Putamen (tissue), 1 donor: ENCODE results near the gene PDZRN4.

Source experiments
- DNase-seq: peaks from one replicate; pipeline ENCODE4 v3.0.0-alpha.2; 2016; ENCODE audit warnings: low spot score

PDZRN4 gene

GRCh38 chr12:41459111-41459905, 271.2 kb downstream of the PDZRN4 start:
- no peak for DNase-seq

GRCh38 chr12:41459906-41460214, 271.7 kb downstream of the PDZRN4 start:
- no peak for DNase-seq

- DNase-seq: peak; percentile 38
Measured at GRCh38 chr12:41460906-41461305, 272.8 kb downstream of the PDZRN4 start.

GRCh38 chr12:41462312-41462711, 274.2 kb downstream of the PDZRN4 start:
- no peak for DNase-seq

DNA sequence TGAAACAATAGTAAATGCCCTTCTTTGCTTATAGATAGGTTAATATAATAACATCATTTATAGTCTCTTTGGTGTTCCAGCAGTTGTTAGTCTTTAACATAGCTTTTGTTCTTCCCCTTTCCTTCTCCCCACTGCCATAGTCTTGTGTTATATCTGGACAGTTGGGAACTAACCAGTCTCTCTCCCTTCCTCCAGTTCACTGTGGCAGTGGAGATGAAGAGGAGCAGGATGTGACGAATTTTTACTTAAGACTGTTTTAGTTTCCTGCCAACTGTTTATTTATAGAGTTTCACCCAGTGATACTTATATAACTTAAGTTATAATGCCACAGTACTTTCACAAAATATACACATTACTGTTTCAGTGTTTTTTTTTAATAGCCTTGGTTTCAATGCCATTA, 277.4 kb downstream of the PDZRN4 start:
- no peak for DNase-seq

DNA sequence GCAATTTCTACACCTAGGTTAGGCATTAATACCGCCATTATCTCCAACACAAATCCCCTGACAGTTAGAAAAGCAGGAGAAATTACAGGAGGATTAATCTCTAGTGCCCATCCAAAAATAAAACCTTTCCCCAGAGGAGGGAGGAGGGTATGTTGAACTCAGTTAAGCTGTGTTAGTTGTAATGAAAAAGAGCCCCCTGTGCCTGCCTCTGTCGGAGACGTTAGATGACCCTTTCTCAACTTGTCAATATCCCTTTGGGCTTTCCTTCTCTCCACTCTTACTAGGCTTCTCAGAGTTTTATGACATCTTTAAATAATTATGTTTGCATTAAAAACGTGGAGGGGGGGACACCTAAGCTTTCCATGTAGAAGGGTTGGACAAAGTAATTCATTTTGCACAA, 278.2 kb downstream of the PDZRN4 start:
- DNase-seq: no peak

DNA sequence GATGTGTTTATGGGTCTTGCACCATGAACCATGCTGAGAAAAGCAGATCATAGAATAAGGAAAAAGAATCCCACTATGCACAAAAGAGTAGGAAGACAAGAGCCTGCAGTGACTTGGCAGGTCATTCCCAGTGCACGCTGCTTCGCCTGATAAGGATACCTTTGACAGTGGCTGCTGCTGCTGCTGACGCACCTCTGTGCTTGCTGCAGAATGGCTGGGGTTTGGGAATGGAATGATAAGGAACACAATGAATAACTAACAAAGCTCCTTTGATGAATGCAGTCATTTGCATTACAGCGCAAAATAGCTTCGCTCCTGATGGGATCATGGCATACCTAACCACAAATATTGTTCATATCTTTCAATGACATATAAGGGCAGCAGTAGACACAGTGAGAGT, 278.7 kb downstream of the PDZRN4 start:
- no peak for DNase-seq

GRCh38 chr12:41467591-41468325, 279.6 kb downstream of the PDZRN4 start:
- no peak for DNase-seq

DNA sequence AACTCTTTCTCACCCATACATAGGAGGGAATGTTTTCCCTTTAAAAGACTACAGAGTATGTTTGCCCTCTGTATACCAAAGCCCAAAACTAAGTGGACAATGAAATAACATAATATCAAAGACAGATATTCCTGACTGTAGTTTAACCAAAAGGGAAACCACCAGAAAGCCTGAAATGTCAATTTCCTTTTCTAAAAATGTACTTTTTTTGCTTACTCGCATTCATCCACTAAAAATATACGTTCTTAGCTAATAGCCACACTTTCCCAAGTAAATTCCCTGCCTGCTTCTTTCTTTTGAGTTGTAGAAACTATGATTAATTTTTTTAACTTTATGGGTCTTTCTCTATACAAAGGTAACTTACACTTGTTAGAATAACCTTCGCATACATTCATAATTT, 280.2 kb downstream of the PDZRN4 start:
- no peak for DNase-seq

DNA sequence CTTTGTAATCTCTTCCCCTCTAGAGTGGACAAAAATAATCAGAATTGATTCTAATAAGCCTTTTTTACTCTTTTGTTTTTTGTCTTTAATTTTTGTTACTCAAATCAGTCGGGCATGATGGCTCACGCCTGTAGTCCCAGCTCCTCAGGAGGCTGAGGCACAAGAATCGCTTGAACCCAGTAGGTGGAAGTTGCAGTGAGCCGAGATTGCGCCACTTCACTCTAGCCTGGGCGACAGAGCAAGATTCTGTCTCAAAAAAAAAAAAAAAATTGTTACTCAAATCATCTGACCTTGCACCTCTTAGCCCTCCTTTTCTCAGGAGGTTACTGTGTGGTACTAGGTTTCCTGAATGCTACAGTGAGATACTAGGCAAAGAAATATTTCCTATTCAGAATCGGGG, 280.6 kb downstream of the PDZRN4 start:
- no peak for DNase-seq

- DNase-seq: no peak
Measured at GRCh38 chr12:41473441-41473840, 285.3 kb downstream of the PDZRN4 start.

DNA sequence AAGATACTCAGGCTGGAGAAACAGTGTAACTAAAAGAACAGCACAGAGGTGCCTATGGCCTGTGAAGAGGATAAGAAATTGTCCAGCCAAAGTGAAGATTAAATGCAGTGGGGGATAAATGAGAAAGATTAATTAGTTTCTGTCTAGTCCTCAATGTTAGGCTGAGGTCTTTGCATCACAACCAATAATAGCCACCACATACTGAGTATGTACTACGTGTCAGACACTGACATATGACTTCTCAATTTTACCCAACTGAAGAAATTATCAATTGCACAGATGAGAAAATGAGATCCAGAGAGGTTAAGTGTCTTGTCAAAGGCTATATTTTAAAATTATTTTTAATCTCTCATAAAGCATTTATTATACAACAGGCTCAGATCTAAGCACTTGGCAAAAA, 285.9 kb downstream of the PDZRN4 start:
- DNase-seq: no peak

GRCh38 chr12:41476499-41477439, 288.6 kb downstream of the PDZRN4 start:
- peak; percentile 18 for DNase-seq

GRCh38 chr12:41479426-41479825, 291.3 kb downstream of the PDZRN4 start:
- DNase-seq: no peak

DNA sequence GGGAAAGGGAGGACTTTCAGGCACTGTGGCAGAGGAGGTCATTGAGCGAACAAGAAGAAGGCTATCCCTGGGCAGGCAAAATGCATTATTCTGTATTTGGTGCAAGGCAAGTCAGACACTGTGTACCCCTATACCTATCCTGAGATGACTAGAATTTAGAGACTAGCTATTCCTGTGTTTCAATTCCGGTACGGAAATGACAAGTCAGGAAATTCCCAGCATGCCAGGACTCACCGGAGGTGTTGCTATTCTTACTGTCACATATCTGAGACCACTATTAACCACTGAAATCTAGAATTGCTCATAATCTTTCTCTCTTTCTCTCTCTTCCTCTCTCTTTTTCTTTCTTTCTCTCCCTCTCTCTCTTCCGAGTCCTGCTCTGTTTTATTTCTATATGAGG, 297.1 kb downstream of the PDZRN4 start:
- DNase-seq: no peak

GRCh38 chr12:41486718-41487117, 298.6 kb downstream of the PDZRN4 start:
- DNase-seq: no peak

- no peak for DNase-seq
Measured at GRCh38 chr12:41496009-41496408, 307.9 kb downstream of the PDZRN4 start.

DNA sequence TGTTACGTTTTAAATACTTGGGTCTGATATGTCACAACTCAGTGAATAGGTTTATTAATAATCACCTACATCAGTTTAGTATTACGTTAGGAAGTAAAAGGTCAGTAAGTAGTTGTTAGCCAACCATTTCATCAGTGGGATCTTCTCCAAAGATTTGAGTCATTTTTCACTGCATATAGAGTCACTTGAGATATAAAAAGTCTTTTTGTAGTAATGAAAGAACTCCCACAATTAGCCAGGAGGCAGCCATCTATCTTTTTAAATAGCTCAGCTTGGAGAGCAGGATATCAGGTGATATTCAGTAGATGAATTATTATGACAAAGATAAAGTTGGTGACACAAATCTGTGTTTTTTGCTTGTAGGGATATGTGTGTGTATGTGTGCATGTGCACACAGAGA, 309.3 kb downstream of the PDZRN4 start:
- DNase-seq: no peak

DNA sequence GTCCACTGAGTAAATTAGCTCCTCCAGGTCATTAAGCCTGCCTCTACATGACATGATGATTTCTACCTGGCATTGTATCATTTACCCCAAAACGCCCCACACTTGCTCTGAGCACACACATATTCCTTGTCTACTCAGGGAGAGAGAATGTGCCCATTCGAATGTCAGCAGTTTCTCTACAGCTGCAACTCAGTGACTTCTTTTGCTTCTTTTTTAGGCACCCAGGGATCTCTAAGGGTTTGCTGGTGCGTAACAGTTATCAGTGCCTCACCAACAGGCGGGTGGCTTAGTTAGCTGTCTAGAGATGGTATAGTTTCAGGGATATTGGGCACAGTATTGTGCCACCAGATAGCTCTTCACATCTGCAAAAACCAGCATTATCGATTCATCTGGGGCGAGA, 316.9 kb downstream of the PDZRN4 start:
- DNase-seq: no peak

DNA sequence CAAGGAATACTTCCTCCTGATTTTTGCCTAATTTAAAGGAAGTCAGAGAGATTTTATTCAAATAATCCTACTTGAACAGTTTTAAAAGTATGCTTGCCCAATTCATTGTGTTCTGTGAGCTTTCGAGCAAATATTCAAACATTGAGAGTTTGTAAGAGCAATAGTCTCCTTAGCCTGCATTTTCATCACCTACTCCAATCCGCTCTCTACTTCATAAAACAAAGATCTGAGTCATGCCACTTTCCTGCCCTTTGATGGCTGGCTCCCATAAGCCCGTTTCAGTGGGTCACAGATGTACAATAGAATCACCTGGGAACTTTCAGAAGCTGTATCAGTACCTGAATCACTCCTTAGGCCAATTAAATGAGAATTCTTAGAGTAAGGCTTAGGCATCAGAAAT, 319.2 kb downstream of the PDZRN4 start:
- no peak for DNase-seq

DNA sequence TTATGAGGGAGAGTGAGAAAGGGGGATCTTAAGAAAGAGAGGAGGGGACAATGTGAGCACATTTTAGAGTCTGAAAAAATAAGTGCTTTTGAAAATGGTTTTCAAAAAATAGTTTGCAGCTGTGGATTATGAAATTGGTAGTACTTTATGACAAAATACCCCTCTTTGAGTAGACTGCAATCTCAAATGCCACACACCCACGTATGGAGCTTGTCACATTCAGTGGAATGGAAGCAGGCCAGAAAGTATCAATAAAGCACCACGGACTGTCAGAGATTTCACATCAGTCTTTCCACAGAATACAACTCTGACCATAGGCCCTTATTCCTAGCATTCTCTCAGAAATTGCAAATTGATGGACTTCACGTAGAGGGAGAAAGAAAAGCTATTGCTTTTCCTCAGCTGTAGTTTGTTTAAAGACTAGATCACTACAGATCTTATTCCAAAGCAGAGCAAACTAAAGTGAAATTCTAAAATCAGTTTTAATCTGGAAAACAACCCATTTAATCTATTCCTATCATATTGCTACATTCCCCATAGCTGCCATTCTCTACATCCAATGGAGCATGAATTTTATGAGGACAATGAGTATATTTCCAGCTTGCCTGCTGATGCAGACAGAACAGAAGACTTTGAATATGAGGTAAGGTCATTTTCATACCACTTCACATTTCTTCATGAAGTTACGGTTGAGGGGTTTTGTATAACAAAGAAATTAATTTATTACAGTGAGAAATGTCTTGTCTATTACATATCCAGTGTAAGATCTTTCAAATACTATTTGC, 321.3 kb downstream of the PDZRN4 start:
- no peak for DNase-seq

DNA sequence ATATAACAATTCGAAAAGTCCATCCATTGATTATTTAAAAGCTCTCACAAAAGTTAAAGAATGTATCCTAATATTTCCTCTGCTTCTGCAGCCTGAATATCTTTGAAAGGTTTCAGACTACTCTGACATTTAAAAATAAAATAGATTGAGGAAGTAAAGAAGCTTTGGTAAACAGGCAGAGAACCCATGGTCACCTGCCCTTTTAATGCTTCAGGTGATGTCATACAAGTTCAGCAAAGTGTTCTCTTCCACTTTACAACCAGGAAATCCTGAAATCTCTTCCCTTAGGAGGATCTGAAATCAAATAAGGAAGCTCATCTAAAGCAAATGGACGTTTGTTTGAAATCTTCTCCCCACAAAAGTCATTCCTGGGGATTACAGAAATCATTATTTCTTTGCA, 322.4 kb downstream of the PDZRN4 start:
- DNase-seq: no peak
